Naive thymus-derived CD4-positive, alpha-beta T cell (primary cell): ENCODE data around the gene MED19. TPM values are rescaled to one million over a fixed set of nuclear protein-coding genes. Genes with fewer than 3 reads are reported as not detected.

Source experiments
- ATAC-seq: fragments of 150-1000 bp; cut with Tn5 transposase; 2 replicates; pipeline ENCODE4 v1.10.0; 2021; ENCODE audit warnings: mild to moderate bottlenecking, moderate library complexity
- CTCF ChIA-PET: fragments of 350-600 bp; sonication (Branson Sonifier 250); formaldehyde crosslinking; loops from one replicate; lab custom pipeline; 2021; ENCODE audit warnings: antibody characterized with exemption; lab: Charles Lee
- POLR2A ChIA-PET: fragments of 350-600 bp; sonication (Branson Sonifier 250); formaldehyde crosslinking; loops from one replicate; lab custom pipeline; 2021; ENCODE audit warnings: antibody characterized with exemption, inconsistent platforms; lab: Charles Lee
- DNase-seq, 9 donors: peaks; one replicate each; pipeline versions ENCODE4 v3.0.0 to v3.0.0-alpha.2; 2020 to 2022; ENCODE audit warnings: mixed read lengths in 1 of 9
- H3K27ac ChIP-seq: one replicate; pipeline ENCODE4 v1.7.0; 2013; ENCODE audit warnings: mild to moderate bottlenecking, low read depth, low read length, moderate library complexity
- H3K27me3 ChIP-seq, 2 donors: one replicate each; pipeline ENCODE4 v1.7.0; 2013; ENCODE audit warnings: low read length in 2 of 2, mild to moderate bottlenecking in 2 of 2, moderate library complexity in 2 of 2; ENCODE audit not compliant: control insufficient read depth in 2 of 2, insufficient read depth in 2 of 2
- H3K36me3 ChIP-seq, 3 experiments: 1 replicate in 2 of 3; 2 replicates in 1 of 3; pipeline ENCODE4 v1.7.0; 2013; ENCODE audit warnings: low read length in 3 of 3, mild to moderate bottlenecking in 3 of 3, moderate library complexity in 1 of 3; ENCODE audit not compliant: insufficient read depth in 3 of 3, control insufficient read depth in 2 of 3
- H3K4me1 ChIP-seq, 2 donors: one replicate each; pipeline ENCODE4 v1.7.0; 2013; ENCODE audit warnings: low read length in 2 of 2, mild to moderate bottlenecking in 2 of 2, moderate library complexity in 1 of 2; ENCODE audit not compliant: control insufficient read depth in 2 of 2, insufficient read depth in 2 of 2
- H3K4me3 ChIP-seq: 2 replicates; pipeline ENCODE4 v1.7.0; 2013; ENCODE audit warnings: mild to moderate bottlenecking, low read length
- H3K9me3 ChIP-seq, 3 experiments: 1 replicate in 2 of 3; 2 replicates in 1 of 3; pipeline ENCODE4 v1.7.0; 2013; ENCODE audit warnings: low read length in 3 of 3; ENCODE audit not compliant: control insufficient read depth in 2 of 3
- H3K27ac Mint-ChIP-seq, 9 donors: one replicate each; pipeline ENCODE4 v1.8.0; 2020 to 2022; ENCODE audit warnings: mixed read lengths in 9 of 9, mild to moderate bottlenecking in 8 of 9, moderate library complexity in 5 of 9, inconsistent platforms in 2 of 9
- H3K27me3 Mint-ChIP-seq, 5 donors: one replicate each; pipeline ENCODE4 v1.8.0; 2021 to 2022; ENCODE audit warnings: mixed read lengths in 5 of 5, mild to moderate bottlenecking in 1 of 5
- H3K36me3 Mint-ChIP-seq, 5 donors: one replicate each; pipeline ENCODE4 v1.8.0; 2020 to 2022; ENCODE audit warnings: mixed read lengths in 5 of 5, mild to moderate bottlenecking in 3 of 5, inconsistent platforms in 1 of 5
- H3K4me1 Mint-ChIP-seq, 7 donors: one replicate each; pipeline ENCODE4 v1.8.0; 2020 to 2022; ENCODE audit warnings: mixed read lengths in 7 of 7, mild to moderate bottlenecking in 3 of 7, inconsistent platforms in 1 of 7
- H3K4me3 Mint-ChIP-seq, 10 donors: one replicate each; pipeline ENCODE4 v1.8.0; 2020 to 2022; ENCODE audit warnings: mild to moderate bottlenecking in 10 of 10, mixed read lengths in 10 of 10, moderate library complexity in 6 of 10, inconsistent platforms in 2 of 10
- H3K9me3 Mint-ChIP-seq, 11 donors: one replicate each; pipeline ENCODE4 v1.8.0; 2020 to 2022; ENCODE audit warnings: mixed read lengths in 11 of 11, mild to moderate bottlenecking in 4 of 11, inconsistent platforms in 1 of 11, moderate library complexity in 1 of 11
- intact Hi-C, 2 donors: fragments of 100-400 bp; cut with micrococcal nuclease; formaldehyde crosslinking; loops; one replicate each; pipeline ENCODE4 v1.15.1; 2023
- polyA plus RNA-seq, 2 donors: library from polyadenylated mRNA; unstranded; fragments of 300-500 nt; fragmentation: Illumina TruSeq; gene quantifications; one replicate each; pipeline ENCODE4 v1.2.3, GENCODE V29; 2021
- total RNA-seq, 6 experiments: library from RNA in 5 of 6; stranded (reverse) in 5 of 6; gene quantifications; 1 replicate in 5 of 6; 2 replicates in 1 of 6; pipeline ENCODE4 v1.2.3 and lab custom pipeline; 2021 to 2026

MED19 gene
- 10 to 100 TPM; 10.2 to 15.6 (median 12.4) TPM for total RNA-seq
- 10 to 100 TPM; 12.4 to 13.8 TPM for polyA plus RNA-seq
- total RNA-seq (lab: John Stamatoyannopoulos, UW), result 24.5 reads per million, percentile 55 among the genes with 10 or more reads in this experiment

- Histone ChIP-seq H3K4me1 (peaks cover 25 to 33% of the 10 kb centered on the region in 2 donors), H3K4me3 (peak within 1 kb of the TSS; percentile 98), H3K27me3 (no peaks in the 10 kb centered on the region), H3K27ac (peak within 1 kb of the TSS; percentile 95), H3K9me3 (no peaks in the 10 kb centered on the region), H3K36me3 (peaks cover 0 to 17% (median 0%) of the 10 kb centered on the region in 3 experiments)
- ChIA-PET CTCF (interaction anchor here (0.7 to 1.0 kb wide), 2 partner anchors 68 to 843 kb away, joined by 3 to 5 read pairs; no protein-coding TSS in a partner anchor), POLR2A (interaction anchor here (0.5 to 2.4 kb wide), 14 partner anchors 10 to 866 kb away, joined by 3 to 24 read pairs (median 4); partner anchors contain the start of genes SELENOH, UBE2L6 and YPEL4)
- Mint-ChIP-seq H3K27ac (peak within 1 kb of the TSS; percentile 87 to 99 (median 95)), H3K36me3 (peaks cover 0 to 5% (median 0%) of the 10 kb centered on the region in 5 donors), H3K27me3 (no peaks in the 10 kb centered on the region), H3K4me1 (peaks cover 14 to 61% (median 53%) of the 10 kb centered on the region in 7 donors), H3K4me3 (peak within 1 kb of the TSS; percentile 86 to 99 (median 98)), H3K9me3 (peaks cover 0 to 2% (median 0%) of the 10 kb centered on the region in 11 donors)
- intact Hi-C loops, result loop anchor here (1.0 to 5.0 kb wide), 19 partner anchors 30 to 1956 kb away; partner anchors contain the start of genes CLP1 (in 2 of the 2), OSBP (in 2 of the 2), SELENOH (in 2 of the 2) and TIMM10 (in 2 of the 2)
- DNase-seq, result peak; percentile 57 to 86 (median 73)
- ATAC-seq, result peak; percentile 52
These were observed at the start of gene MED19 for GRCh38 chr11:57711414-57712255. TSS of gene MED19 (minus strand) at chr11:57712215. CDS start at chr11:57712179, 36 bp downstream.

GRCh38 chr11:57758174-57758573 is 46.2 kb upstream of the MED19 start:
- Mint-ChIP-seq H3K36me3 (peaks cover 0 to 4% (median 0%) of the 10 kb centered on the region in 5 donors), H3K4me1 (peaks cover 9 to 28% (median 21%) of the 10 kb centered on the region in 7 donors), H3K9me3 (no peaks in the 10 kb centered on the region), H3K27ac (peak overlapping the region in 3 of 9 donors; percentile 1 to 15 (median 12)), H3K27me3 (peaks cover 0 to 5% (median 0%) of the 10 kb centered on the region in 5 donors), H3K4me3 (no peak overlapping the region)
- CTCF ChIA-PET, result interaction anchor here (0.9 to 2.3 kb wide), 2 partner anchors 31 to 43 kb away, joined by 4 to 14 read pairs; no protein-coding TSS in a partner anchor
- intact Hi-C loops, result no loop called here
- DNase-seq, result no peak
- Histone ChIP-seq H3K27ac (no peak overlapping the region), H3K4me1 (peaks cover 0 to 4% of the 10 kb centered on the region in 2 donors), H3K4me3 (no peak overlapping the region), H3K9me3 (no peaks in the 10 kb centered on the region), H3K36me3 (no peaks in the 10 kb centered on the region), H3K27me3 (no peaks in the 10 kb centered on the region)
- ATAC-seq, result no peak
- POLR2A ChIA-PET, result interaction anchor here (0.9 to 1.2 kb wide), 4 partner anchors 11 to 42 kb away, joined by 3 to 4 read pairs (median 4); no protein-coding TSS in a partner anchor

- Mint-ChIP-seq H3K36me3 (peaks cover 0 to 6% (median 4%) of the 10 kb centered on the region in 5 donors), H3K9me3 (no peaks in the 10 kb centered on the region), H3K4me1 (peaks cover 2 to 22% (median 19%) of the 10 kb centered on the region in 7 donors), H3K27ac (peak overlapping the region in 1 of 9 donors; percentile 11), H3K4me3 (no peak overlapping the region), H3K27me3 (no peaks in the 10 kb centered on the region)
- no peak for DNase-seq
- ChIA-PET CTCF (interaction anchor here (0.6 to 3.5 kb wide), 2 partner anchors 47 to 50 kb away, joined by 7 to 30 read pairs; no protein-coding TSS in a partner anchor), POLR2A (interaction anchor here (1.3 kb wide), 1 partner anchor 37 kb away, joined by 4 read pairs; no protein-coding TSS in a partner anchor)
- H3K27me3 ChIP-seq, result no peaks in the 10 kb centered on the region
- peaks cover 0 to 4% (median 0%) of the 10 kb centered on the region in 3 experiments for H3K36me3 ChIP-seq
- no peak overlapping the region for H3K27ac ChIP-seq
- intact Hi-C loops, result no loop called here
- peaks cover 0 to 3% of the 10 kb centered on the region in 2 donors for H3K4me1 ChIP-seq
- ATAC-seq, result no peak
- H3K9me3 ChIP-seq, result no peaks in the 10 kb centered on the region
- no peak overlapping the region for H3K4me3 ChIP-seq
These were observed 40.9 kb upstream of the MED19 start for GRCh38 chr11:57752954-57753353.

- Mint-ChIP-seq H3K4me1 (peaks cover 2 to 27% (median 24%) of the 10 kb centered on the region in 7 donors), H3K9me3 (no peaks in the 10 kb centered on the region), H3K27ac (peak within 1 kb of the TSS in 8 of 9 donors; percentile 48 to 86 (median 67)), H3K27me3 (no peaks in the 10 kb centered on the region), H3K36me3 (peaks cover 0 to 11% (median 9%) of the 10 kb centered on the region in 5 donors), H3K4me3 (no peak within 1 kb of the TSS)
- ATAC-seq, result peak; percentile 59
- ChIA-PET POLR2A (interaction anchor here (0.6 to 1.8 kb wide), 6 partner anchors 10 to 772 kb away, joined by 3 to 7 read pairs (median 5); partner anchors contain the start of gene SELENOH), CTCF (interaction anchor here (0.6 to 3.5 kb wide), 3 partner anchors 49 to 1442 kb away, joined by 3 to 30 read pairs (median 3); no protein-coding TSS in a partner anchor)
- Histone ChIP-seq H3K36me3 (peaks cover 0 to 4% (median 0%) of the 10 kb centered on the region in 3 experiments), H3K27ac (no peak within 1 kb of the TSS), H3K27me3 (no peaks in the 10 kb centered on the region), H3K4me1 (peaks cover 0 to 3% of the 10 kb centered on the region in 2 donors), H3K4me3 (no peak within 1 kb of the TSS), H3K9me3 (no peaks in the 10 kb centered on the region)
- intact Hi-C loops, result loop anchor here (1.0 kb wide), 1 partner anchor 49 kb away; no protein-coding TSS in a partner anchor
- DNase-seq, result peak in 3 of 9 donors; percentile 9 to 17 (median 14)
These were observed 39.8 kb upstream of the MED19 start, which contains the start of gene BTBD18 for GRCh38 chr11:57751676-57752253. TSS of gene BTBD18 (minus strand) at chr11:57751819. CDS start at chr11:57751188, 631 bp downstream.

GRCh38 chr11:57751176-57751575 is 39.2 kb upstream of the MED19 start:
- ATAC-seq, result no peak
- no peaks in the 10 kb centered on the region for H3K9me3 Mint-ChIP-seq
- no peaks in the 10 kb centered on the region for H3K9me3 ChIP-seq
- no peaks in the 10 kb centered on the region for H3K27me3 Mint-ChIP-seq
- H3K4me3 ChIP-seq, result no peak overlapping the region
- intact Hi-C loops, result loop anchor here (1.0 kb wide), 1 partner anchor 49 kb away; no protein-coding TSS in a partner anchor
- no peaks in the 10 kb centered on the region for H3K27me3 ChIP-seq
- ChIA-PET POLR2A (interaction anchor here (0.6 to 1.8 kb wide), 3 partner anchors 10 to 50 kb away, joined by 3 to 7 read pairs (median 6); partner anchors contain the start of gene SELENOH), CTCF (interaction anchor here (0.6 to 3.5 kb wide), 3 partner anchors 49 to 1443 kb away, joined by 3 to 30 read pairs (median 3); no protein-coding TSS in a partner anchor)
- H3K36me3 Mint-ChIP-seq, result peaks cover 0 to 11% (median 9%) of the 10 kb centered on the region in 5 donors
- peaks cover 0 to 3% of the 10 kb centered on the region in 2 donors for H3K4me1 ChIP-seq
- H3K27ac ChIP-seq, result no peak overlapping the region
- H3K27ac Mint-ChIP-seq, result peak overlapping the region in 7 of 9 donors; percentile 51 to 81 (median 69)
- DNase-seq, result no peak
- H3K36me3 ChIP-seq, result peaks cover 0 to 4% (median 0%) of the 10 kb centered on the region in 3 experiments
- H3K4me1 Mint-ChIP-seq, result peaks cover 2 to 28% (median 22%) of the 10 kb centered on the region in 7 donors
- H3K4me3 Mint-ChIP-seq, result no peak overlapping the region
